Measurements from ENCODE around the gene ADGRL3. TPM values are rescaled to one million over a fixed set of nuclear protein-coding genes. Genes with fewer than 3 reads are reported as not detected.

Gene ADGRL3
- total RNA-seq, 1 donor from 2014 or later = 6.1 TPM

DNA sequence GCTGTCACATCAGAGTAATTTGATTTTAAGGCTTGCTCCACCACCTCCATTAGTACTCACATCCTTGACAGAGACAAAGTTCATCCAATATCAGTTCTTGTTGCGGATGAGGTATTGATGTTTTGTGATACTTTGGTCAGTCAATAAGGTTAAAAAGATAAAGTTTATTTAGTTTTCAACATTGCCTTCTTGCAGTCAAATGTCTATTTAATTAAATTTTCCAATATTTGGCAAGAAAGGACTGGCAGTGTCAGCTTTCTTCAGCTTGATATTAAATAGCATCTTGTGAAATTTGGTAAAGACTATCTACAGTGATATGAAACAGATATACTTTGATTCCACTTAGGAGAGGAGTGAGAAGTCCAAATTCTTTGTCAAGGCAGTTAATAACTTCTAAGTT lies 493.4 kb downstream of the ADGRL3 start:
- H3K4me1 ChIP-seq = no peaks in the 10 kb centered on the region
- TF ChIP-seq, protein P1, sequence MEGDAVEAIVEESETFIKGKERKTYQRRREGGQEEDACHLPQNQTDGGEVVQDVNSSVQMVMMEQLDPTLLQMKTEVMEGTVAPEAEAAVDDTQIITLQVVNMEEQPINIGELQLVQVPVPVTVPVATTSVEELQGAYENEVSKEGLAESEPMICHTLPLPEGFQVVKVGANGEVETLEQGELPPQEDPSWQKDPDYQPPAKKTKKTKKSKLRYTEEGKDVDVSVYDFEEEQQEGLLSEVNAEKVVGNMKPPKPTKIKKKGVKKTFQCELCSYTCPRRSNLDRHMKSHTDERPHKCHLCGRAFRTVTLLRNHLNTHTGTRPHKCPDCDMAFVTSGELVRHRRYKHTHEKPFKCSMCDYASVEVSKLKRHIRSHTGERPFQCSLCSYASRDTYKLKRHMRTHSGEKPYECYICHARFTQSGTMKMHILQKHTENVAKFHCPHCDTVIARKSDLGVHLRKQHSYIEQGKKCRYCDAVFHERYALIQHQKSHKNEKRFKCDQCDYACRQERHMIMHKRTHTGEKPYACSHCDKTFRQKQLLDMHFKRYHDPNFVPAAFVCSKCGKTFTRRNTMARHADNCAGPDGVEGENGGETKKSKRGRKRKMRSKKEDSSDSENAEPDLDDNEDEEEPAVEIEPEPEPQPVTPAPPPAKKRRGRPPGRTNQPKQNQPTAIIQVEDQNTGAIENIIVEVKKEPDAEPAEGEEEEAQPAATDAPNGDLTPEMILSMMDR (IDR thresholded peaks at IDR 0.05; ENCODE audit: borderline replicate concordance) = no peak
- H3K27me3 ChIP-seq (ENCODE audit: low read depth) = no peaks in the 10 kb centered on the region
- no peak overlapping the region for H3K27ac ChIP-seq (replicated peaks)
- no peaks in the 10 kb centered on the region for H3K9me3 ChIP-seq (replicated peaks)
- no peak for DNase-seq
- intact Hi-C loops (cut with micrococcal nuclease) = no loop called here
- H3K4me3 ChIP-seq = no peak overlapping the region
- H3K36me3 ChIP-seq = no peaks in the 10 kb centered on the region

DNA sequence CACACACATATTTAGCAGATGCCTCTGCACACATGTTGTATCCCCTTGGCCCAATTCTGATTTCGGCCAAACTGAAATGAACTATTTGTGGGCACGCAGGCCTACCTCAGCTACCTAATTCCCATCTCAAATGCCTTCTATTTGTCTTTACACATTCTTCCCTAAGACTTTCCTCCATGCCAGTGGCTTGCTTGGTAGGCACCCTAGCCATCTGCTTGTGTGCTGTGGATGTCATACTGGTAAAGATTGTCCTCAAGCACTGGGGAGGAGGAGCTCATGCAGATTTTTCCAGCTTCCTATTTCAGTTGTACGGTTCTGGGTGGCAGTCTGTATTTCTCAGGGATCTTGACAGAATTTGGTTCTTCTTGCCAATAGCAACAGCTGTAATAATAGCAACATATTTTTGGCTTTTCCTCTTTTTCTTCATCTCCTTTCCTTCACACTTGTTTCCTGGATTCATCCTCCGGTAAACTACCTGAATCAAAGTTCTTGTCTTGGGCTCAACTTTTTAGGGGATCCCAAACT lies 514.3 kb downstream of the ADGRL3 start:
- no peak for DNase-seq
- Histone ChIP-seq H3K4me1 (no peaks in the 10 kb centered on the region), H3K36me3 (no peaks in the 10 kb centered on the region), H3K27ac (replicated peaks) (no peak overlapping the region), H3K9me3 (replicated peaks) (no peaks in the 10 kb centered on the region), H3K4me3 (no peak overlapping the region), H3K27me3 (ENCODE audit: low read depth) (no peaks in the 10 kb centered on the region)
- TF ChIP-seq, protein P1 (IDR thresholded peaks at IDR 0.05; ENCODE audit: borderline replicate concordance) = no peak
- intact Hi-C loops (cut with micrococcal nuclease) = no loop called here

DNA sequence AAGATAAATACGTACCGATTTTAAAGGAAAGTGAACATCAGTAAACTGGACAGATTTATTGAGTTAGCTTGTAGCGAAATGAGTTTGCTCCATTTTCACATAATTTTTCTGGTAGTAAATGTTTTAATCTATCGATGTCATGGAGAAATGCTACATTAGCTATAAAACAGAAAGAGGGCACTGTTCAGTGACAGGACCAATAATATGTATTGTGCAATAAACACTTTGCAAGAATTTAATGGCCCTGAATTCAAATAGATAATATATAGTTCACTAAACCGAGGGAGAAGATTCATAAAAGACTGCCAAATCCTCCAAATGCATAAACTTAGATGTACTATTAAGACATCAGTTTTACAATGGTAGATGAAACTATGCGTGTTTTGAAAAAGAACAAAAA lies 516.3 kb downstream of the ADGRL3 start:
- Histone ChIP-seq H3K4me1 (no peaks in the 10 kb centered on the region), H3K36me3 (no peaks in the 10 kb centered on the region), H3K9me3 (replicated peaks) (no peaks in the 10 kb centered on the region), H3K4me3 (no peak overlapping the region), H3K27ac (replicated peaks) (no peak overlapping the region), H3K27me3 (ENCODE audit: low read depth) (no peaks in the 10 kb centered on the region)
- TF ChIP-seq, protein P1 (IDR thresholded peaks at IDR 0.05; ENCODE audit: borderline replicate concordance) = no peak
- intact Hi-C loops (cut with micrococcal nuclease) = no loop called here
- no peak for DNase-seq

DNA sequence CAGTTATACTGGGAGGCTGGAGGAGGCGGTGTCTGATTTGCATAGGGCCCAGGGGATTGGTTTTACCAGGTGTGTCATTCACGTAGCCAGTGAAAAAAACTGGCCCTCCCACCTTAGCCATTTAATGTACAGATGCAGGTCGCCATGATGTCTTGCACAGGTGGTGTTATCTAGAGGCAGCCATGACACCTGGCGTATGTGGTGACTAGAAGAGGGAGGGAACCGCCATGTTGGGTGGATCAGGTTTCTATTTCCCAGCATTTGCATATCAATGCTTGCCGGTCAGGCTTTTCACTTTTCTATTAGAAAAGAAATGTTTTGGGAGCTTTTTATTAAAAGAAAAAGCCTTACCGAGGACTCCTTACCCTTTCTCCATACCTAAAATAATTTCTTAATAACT lies 523.4 kb downstream of the ADGRL3 start:
- no peak overlapping the region for H3K27ac ChIP-seq (replicated peaks)
- no peaks in the 10 kb centered on the region for H3K4me1 ChIP-seq
- H3K36me3 ChIP-seq = no peaks in the 10 kb centered on the region
- no peak overlapping the region for H3K4me3 ChIP-seq
- TF ChIP-seq, protein P1 (IDR thresholded peaks at IDR 0.05; ENCODE audit: borderline replicate concordance) = no peak
- intact Hi-C loops (cut with micrococcal nuclease) = no loop called here
- no peaks in the 10 kb centered on the region for H3K27me3 ChIP-seq (ENCODE audit: low read depth)
- H3K9me3 ChIP-seq (replicated peaks) = no peaks in the 10 kb centered on the region
- DNase-seq = no peak

DNA sequence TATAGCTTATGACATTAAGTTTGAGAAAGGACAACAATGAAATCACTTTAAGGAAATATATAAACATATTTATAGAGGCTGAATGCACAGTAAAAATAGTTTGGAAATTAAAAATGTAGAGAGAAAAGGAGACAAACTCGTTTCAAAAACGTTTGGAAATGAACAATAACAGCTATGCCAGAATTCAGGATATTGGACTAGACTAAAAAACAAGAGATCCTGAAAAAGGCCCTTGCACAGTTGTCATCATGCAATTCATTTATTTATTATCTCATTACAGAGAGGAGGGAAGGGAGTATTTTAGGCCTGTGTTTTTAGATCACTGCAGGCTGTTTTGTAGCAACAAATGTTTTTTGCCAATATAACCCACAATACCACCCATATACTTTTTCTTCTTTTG lies 527.2 kb downstream of the ADGRL3 start:
- intact Hi-C loops (cut with micrococcal nuclease) = no loop called here
- H3K9me3 ChIP-seq (replicated peaks) = no peaks in the 10 kb centered on the region

More for the DNA sequence above, 527.2 kb downstream of the ADGRL3 start:
- TF ChIP-seq, protein P1 (IDR thresholded peaks at IDR 0.05; ENCODE audit: borderline replicate concordance) = no peak
- Histone ChIP-seq H3K36me3 (no peaks in the 10 kb centered on the region), H3K4me1 (no peaks in the 10 kb centered on the region), H3K4me3 (no peak overlapping the region), H3K27me3 (ENCODE audit: low read depth) (no peaks in the 10 kb centered on the region), H3K27ac (replicated peaks) (no peak overlapping the region)
- DNase-seq = no peak
